GM19372 (cell line): ENCODE measurements around the gene CDPF1.
"Not testable (repeated sequence)": the region's sequence is repeated elsewhere in the genome, so short reads cannot be mapped to it uniquely, and the experiment has no call there.

Source experiments
- ATAC-seq: cut with Tn5 transposase; IDR thresholded peaks from one replicate; pipeline ENCODE4 v1.9.1; 2021; ENCODE audit warnings: mild to moderate bottlenecking, low read depth, moderate library complexity; ENCODE audit not compliant: unreplicated experiment

Gene CDPF1

DNA sequence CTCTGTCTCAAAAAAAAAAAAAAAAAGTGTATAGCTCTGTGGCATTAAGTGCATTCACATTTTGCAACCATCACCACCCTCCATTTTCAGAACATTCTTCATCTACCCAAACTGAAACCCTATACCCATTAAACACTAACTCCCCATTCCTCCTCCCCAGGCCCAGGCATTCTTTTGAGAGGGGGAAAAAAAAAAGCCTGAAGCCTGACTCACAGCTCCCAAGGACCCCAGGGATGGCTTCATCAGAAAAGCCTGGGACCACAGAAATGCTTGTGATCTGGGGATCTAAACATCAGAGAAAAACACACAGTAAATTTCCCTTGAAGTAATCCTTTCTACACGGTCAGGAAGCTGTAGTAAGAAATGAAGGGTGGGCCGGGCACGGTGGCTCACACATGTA lies 35.9 kb upstream of the CDPF1 start:
- ATAC-seq, result no peak

DNA sequence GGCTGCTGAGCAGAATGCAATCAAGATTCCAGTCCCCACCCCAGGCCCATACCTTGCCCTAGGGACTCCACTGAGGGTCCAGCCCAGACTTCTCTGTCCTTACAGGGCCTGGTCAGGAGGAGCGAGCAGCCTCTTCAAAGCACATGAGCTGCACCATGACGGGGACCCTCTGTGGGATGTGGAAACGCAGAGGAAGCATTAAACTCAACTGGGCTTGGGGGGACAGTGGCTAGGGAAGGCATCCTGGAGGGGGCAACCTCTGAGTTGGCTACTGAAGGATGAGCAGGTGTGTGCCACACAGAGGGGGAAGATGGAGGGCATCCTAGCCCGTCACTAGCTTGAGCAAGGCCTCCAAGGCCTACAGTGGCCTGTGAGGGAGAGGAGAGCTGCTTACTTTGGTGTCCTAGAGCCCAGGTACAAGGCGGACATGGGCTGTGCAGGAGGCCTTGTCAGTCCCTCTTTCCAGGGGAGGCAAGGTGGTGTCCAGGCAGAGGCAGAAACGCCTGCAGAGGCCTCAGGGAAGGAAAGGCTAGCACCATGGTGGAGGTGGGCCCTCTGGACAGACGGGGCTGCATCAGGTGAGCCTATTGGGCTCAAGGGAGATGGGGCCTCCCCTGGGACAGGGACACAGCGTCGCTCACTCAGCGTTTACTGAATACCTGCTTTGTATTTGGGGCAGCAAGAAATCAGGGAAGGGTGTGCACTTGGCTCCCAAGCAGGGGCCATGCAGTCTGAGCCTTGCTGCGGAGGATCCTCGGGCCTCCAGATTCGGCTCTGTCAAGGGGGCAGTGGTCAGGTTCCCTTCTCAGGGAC lies 32.0 kb upstream of the CDPF1 start:
- ATAC-seq, result no peak

DNA sequence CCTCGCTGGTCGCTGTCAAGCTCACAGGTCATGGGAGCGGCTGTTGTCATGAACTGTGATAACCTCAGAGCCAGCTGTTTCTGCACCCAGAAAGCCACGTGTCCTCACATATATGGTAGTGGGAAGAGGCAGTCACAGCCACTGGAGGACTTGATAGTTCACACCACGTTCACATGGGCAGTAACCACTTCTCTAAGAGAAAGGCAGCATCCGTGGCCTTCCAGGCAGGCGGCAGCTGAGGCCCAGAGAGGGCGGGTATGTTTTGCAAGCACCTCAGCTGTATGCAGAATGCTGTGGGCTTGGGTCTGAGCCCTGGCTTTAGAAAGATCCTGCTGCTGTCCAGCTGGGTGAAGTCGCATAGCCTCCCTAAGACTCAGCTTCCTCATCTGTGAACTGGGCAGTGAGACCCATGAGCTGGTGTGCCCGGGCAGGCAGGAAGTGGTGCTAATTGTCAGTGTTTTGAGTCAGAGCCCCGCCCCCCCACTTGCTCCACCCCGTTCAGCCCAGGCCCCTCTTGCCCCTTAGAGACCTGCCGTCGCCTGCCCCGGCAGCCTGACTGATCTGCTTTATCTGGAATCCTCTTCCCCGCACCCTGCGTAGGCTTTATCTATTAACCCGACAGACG lies 31.0 kb upstream of the CDPF1 start:
- no peak for ATAC-seq

DNA sequence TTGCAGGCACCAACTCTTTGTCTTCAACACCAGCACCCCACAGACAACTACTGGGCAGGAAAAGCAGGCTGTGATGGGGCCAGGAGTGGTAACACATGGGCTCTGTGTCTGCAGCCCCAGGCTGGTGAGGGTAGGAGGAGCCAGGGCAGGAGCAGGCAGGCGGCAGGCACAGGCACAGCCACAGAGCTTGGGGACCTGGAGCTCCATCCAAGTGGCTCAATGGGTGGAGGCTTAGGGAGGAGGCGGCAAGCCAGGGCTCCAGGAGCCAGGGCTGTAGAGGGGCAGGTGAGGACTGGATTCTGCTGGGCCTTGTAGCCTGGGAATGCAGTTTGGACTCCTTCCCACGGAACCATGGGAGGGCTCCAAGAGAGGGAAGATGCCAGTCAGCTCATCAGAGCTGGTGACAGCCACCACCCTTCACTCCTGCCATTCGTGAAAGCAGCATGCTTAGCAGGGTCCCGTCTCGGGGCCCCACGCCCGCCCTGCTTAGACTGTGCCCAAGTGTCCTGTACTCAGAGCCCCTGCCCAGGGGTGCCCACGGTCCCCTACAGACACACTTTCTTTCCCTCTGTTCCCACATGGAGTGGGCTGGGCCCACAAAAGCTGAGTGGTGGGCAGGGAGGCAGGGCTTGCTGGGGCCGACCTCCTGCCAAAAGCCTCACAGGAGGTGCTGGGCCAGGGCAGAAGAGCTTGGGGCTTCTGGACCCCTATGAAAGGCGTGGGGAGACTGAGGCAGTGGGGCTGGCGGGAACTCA lies 30.1 kb upstream of the CDPF1 start:
- no peak for ATAC-seq

DNA sequence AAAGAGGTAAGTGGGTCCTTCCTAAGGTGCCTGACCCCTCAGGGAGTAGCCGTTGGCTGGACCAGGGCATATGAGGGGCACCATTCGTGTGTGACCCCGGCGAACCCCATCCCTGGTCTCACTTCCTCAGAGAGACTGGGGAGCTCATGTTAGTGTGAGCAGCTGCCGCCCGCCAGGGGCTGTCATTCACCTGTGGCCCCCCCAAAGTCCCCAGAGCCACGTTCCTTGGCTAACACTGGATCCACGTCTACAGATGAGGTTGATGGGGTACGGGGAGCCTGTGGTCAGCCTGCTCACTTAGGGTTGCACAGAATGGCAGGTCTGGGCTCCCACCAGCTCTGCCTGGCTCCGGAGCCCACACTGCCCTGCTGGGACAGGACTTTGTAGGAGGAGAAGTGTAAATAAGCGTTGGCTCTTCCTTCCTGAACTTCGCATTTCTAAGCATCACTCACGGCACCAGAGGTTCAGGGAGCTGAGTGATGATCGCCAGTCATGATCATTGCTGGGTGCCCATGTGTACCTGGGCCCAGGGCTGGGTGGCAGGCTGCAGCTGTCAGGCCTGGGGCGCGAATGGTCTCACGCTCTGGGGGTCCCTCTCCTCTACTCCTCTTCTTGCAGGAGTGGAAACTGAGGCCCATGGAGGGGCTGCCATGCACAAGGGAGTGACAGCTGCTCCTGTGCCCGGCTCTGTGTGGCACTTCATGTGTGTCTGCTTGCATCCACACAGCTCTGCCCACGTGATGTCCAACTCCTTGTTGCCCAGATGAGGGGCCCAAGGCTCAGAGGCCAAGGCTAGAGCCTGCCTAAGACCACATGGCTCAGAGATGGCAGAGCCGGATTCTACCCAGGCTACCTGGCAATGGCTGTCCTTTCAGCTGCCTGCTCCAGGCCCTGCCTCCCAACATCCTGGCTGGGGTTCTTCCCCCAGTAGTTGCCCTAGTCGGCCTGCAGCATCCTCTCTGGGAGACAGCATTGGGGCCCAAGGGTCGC lies 28.9 kb upstream of the CDPF1 start:
- no peak for ATAC-seq

DNA sequence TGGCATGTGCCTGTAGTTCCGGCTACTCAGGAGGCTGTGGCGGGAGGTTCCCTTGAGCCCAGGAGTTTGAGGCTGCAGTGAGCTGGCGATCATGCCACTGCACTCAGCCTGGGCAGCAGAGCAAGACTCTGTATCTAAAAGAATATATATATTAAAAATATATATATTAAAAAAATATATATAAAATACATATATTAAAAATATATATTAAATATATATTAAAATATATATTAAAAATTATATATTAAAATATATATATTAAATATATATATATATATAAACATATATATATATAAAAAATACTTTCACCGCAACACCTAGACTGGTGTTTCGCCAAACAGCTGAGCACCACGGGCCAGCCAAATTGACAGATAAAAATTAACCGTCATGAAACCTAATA lies 26.5 kb upstream of the CDPF1 start:
- no peak for ATAC-seq

DNA sequence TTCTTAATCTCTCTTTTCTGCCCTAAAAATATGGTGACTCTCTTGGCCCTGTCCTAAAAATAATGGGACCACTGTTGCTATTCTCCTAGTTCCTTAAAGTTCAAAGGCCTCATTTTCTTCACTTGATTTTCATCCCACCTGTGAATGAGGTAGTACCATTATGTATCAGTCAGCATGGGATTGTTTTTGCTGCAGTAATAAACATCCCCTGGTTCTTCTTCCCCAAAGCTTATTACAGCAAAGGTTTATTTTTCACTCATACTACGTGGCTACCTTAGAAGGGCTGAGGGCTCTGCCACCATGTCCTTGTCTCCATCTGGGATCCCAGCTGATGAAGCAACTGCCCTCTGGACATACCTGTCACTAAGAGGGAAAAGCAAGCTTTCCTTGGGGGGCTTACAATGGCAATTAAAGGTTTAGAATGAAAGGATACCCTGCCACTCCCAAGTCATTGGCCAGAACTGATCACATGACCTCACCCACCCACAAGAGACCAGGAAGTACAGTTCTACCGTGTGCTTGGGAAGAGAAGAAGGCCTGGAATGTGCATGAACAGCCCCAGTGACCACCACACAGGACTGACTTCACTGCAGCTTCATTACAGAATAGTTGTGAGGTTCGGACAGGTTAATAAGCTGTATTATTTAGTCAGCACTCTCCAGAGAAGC lies 25.5 kb upstream of the CDPF1 start:
- no peak for ATAC-seq

DNA sequence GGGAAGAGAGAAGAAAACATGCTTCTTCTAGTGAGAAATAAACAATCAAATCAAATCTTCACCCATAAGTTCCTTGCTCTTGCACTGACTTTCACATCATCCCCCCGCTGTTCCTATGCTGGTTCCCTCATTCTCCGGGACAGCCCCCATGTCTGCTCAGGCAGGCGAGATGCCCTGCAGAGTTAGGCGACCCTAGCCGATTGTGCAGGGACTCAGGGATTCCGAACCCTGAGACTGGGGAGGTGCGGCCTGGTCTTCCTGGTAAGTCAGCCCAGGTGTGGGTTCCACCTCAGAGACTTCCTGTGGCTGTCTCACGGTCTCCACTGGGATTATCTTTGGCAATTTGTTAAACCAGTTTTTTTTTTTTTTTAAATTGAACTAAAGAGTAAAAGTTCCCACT lies 24.3 kb upstream of the CDPF1 start:
- no peak for ATAC-seq

DNA sequence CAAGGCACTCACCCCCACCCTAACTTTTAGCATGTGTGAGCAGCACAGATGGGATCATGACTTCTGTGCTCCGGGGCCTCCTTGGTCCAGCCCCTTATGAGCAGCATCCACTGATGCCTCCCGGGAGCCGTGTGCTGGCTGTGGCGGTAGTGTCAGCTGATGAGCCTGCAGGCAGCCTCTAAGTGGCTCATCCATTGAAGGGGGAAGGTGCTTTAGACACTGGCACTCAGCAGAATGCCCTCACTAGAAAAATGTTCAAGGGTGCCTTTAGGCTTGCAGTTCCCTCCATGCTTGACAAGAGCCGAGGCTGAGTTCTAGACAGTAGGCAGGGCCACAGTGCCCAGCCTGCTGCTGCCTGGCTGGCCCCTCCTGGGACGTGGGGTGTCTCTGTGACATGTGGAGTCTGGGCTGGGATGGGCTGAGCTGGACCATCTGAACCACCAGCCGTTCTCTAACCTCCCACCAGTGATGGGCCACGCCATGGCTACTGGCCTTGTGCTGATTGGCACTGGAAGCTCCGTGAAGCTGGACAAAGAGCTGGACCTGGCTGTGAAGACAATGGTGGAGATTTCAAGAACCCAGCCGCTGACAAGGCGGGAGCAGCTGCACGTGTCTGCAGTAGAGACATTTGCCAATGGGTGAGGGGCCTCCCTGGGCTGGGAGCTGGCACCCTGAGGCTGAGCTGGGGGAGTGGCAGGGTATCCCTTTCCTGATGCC lies 23.5 kb upstream of the CDPF1 start:
- no peak for ATAC-seq

DNA sequence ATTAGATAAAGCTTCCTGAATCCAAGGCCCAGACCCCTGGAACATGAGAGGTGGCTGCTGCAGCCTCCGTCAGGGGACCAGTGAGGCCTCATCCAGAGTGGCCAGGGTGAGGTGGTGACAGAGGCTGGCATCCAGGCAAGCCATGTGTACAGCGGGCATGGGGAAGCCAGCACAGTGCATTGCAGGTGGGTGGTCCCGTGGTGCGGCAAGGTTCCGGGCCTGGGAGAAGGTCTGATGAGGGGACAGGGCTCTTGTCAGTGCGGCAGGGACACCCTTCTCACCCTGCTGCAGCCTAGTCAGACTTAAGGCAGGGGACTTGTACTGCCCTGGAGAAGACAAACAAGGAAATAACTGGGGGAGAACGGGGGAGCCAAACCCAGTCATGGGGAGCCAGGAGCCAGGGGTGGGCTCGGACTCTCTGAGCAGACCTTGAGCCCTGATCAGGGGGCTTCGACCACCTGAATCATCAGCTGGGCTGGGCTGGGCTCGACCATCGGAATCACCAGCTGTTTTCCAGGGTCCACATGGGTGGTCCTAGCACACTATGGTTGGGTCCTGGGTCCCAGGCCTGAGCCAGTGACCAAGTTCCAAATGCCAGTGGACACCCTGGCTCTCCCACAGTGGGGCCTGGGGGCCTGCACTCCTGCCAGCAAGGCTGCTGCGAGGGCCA lies 22.8 kb upstream of the CDPF1 start:
- ATAC-seq, result no peak

DNA sequence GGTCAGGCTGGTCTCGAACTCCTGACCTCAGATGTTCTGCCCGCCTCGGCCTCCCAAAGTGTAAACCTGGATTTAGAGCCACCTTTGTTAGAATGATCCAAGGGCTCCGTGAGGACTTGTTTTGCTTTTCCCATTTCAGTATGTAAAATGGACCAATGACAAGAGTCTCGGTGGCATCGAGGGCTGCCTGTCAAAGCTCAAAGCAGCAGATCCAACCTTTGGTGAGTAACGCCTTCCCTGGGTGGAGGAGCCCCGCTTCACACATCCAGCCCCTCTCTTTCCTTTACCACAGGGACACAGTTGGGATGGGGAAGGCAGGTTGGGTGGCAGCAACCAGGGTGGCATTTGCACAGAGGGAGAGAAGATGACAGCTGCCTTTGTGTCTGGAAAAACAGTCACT lies 22.1 kb upstream of the CDPF1 start:
- ATAC-seq, result no peak

DNA sequence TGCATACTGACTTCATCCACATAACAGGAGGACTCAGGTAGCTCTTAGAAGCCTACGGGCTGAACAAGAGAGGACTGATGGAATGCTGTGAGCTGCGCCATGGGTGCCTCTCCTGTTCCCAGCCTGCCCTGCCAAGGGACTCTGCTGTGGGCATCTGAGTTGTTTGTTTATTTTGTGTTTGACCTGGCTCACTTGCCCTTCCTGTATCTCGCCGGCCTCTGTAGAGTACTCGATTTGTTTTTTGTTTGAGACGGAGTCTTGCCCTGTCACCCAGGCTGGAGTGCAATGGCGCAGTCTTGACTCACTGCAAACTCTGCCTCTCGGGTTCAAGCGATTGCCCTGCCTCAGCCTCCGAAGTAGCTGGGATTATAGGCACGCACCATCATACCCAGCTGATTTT lies 19.5 kb upstream of the CDPF1 start:
- ATAC-seq, result no peak

DNA sequence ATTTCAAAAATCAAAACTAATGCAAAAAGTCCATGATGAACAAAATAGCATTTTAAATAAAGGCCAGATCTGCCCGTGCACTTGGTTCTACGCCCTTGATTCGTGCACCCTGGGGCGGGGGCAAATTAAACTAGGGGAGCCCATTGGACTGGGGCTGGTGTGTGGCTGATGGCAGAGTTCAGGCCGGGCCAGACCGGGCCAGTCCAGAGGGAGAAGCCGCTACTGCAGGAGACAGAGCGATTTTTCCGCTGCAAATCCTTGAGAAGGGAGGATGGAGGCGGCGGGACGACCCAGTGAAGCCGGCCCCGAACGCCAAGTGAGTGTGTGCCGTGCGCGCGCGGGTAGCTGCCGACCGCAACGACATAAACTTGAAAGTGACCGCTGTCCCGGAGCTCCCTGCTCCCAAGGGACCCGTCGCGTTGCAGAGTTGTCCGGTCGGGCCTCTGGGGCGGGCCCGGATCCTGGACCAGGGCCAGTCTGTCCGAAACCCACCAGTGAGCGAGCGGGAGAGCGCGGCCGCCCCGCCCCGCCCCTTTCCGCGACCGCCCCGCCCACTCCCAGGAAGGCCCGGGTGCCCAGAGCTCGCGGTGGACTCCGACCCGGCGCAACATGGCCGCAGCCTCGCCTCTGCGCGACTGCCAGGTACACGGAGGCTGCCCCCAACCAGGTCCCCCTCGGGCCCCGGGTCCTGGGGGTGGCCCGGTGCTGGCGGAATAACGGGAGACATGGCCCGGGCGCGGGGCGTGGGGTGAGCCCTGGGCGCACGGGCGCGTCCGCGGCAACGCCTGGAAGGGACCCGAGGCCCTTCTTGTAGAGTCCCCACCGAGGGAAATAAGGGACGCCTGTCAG lies 17.6 kb upstream of the CDPF1 start, which contains the start of gene TTC38:
TSS of gene TTC38 (plus strand) at position 578 of the 849 bp plus-strand sequence. CDS start at position 610, 32 bp downstream.
- ATAC-seq, result peak; percentile 83

DNA sequence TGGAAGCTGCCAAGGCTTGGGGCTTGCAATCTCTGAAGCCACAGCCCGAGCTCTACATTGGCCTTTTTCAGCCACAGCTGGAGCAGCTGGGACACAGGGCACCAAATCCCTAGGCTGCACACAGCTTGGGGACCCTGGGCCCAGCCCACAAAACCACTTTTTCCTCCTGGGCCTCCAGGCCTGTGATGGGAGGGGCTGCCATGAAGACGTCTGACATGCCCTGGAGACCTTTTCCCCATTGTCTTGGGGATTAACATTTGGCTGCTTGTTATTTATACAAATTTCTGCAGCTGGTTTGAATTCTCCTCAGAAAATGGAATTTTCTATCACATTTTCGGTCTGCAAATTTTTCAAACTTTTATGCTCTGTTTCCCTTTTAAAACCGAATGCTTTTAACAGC lies 15.5 kb upstream of the CDPF1 start:
- not testable (repeated sequence) for ATAC-seq

DNA sequence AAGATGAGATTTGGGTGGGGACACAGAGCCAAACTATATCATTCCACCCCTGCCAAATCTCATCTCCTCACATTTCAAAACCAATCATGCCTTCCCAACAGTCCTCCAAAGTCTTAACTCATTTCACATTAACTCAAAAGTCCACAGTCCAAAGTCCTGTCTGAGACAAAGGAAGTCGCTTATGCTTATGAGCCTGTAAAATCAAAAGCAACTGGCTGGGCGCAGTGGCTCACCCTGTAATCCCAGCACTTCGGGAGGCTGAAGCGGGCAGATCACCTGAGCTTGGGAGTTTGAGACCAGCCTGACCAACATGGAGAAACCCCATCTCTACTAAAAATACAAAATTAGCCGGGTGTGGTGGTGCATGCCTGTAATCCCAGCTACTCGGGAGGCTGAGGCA lies 14.4 kb upstream of the CDPF1 start:
- not testable (repeated sequence) for ATAC-seq

DNA sequence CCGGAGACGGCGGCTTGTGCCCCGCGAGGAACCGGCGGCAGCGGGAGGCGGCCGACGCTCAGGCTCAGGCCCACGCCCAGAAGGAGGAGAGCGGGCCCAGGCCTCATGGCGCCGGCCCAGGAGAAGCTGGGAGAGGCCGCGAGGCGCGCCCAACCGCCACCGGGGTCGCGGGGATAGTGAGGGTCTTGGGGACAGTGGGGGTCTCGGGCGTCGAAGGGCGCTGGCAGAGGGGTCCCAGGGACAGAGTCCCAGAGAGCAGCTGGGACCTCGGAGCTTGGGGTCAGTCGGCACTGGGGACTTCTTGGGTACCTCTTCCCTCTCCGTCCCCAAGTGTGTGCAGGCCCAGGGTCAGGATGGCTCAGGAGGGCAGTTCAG lies 13.1 kb upstream of the CDPF1 start, which contains the start of gene PKDREJ:
TSS of gene PKDREJ (minus strand) at position 128 of the 375 bp plus-strand sequence. CDS start at position 107, 21 bp downstream.
- no peak for ATAC-seq

DNA sequence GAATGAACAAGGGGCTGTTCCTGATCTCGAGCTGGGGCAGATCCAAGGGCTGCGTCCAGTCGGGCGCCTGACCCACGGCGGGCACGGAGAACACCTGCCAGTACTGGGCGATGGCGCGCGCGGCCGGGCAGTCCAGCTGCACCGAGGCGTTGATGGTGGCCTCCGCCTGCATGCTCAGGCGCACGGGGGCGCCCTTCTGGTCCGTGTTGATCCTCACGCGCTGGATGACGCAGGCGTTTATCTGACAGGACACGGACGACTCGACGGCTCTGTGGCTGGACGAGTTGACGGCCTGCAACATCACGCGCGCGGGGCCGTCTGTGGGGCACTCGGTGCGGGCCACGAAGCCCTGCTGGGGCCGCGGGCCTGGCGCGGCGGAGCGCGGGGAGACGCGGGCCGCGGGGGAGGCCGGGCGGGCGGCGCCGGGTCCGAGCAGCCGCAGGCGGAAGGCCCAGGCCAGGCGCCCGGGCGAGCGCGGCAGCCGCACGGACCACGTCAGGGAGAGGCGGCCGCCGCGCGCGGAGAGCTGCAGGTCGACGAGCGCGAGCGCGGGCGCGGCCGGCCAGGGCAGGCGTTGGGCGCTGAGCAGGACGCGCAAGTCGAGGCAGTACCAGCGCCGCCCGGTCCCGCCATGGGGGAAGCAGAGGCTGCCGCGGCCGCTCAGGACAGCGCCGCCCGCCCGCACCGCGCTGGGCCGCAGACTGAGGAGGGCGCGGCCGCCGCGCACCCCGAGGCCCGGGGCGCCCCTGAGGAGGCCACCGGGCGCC lies 12.5 kb upstream of the CDPF1 start:
- ATAC-seq, result no peak
